SK-N-SH treated with all-trans-retinoic acid at 6 μM for 48 hours (cell line): Measurements from ENCODE around the gene EMD.

ENCODE experiments used
- ATAC-seq: fragments of 200-7000 bp; cut with Tn5 transposase; 3 replicates; pipeline ENCODE4 v1.9.1; 2020; ENCODE audit warnings: mild to moderate bottlenecking, moderate library complexity
- ARNTL ChIP-seq: fragments of 450-650 bp; formaldehyde crosslinking; IDR thresholded peaks from 2 replicates; pipeline ENCODE4 v1.5.0; 2020; ENCODE audit warnings: low read depth, mild to moderate bottlenecking, moderate library complexity, borderline replicate concordance
- CSRNP3 ChIP-seq: fragments of 250-450 bp; sonication (Bioruptor Pico); IDR thresholded peaks from 2 replicates; pipeline ENCODE4 v1.5.1; 2021; ENCODE audit warnings: mild to moderate bottlenecking, moderate library complexity
- GLIS3 ChIP-seq: fragments of 250-450 bp; sonication (Bioruptor Pico); IDR thresholded peaks from 2 replicates; pipeline ENCODE4 v1.5.0; 2020; ENCODE audit warnings: mild to moderate bottlenecking, moderate library complexity
- ISL1 ChIP-seq: fragments of 250-450 bp; sonication (Bioruptor Pico); IDR thresholded peaks from 2 replicates; pipeline ENCODE4 v2.1.2; 2022; ENCODE audit warnings: mild to moderate bottlenecking, moderate library complexity
- OSR1 ChIP-seq: fragments of 250-450 bp; sonication (Bioruptor Pico); IDR thresholded peaks from 2 replicates; pipeline ENCODE4 v1.8.0; 2022; ENCODE audit warnings: moderate library complexity, mild to moderate bottlenecking, inconsistent platforms
- PPARA ChIP-seq: fragments of 250-450 bp; sonication (Bioruptor Pico); IDR thresholded peaks from 2 replicates; pipeline ENCODE4 v1.5.0; 2020; ENCODE audit warnings: mild to moderate bottlenecking, borderline replicate concordance
- RARB ChIP-seq: fragments of 250-450 bp; sonication (Bioruptor Pico); IDR thresholded peaks from 2 replicates; pipeline ENCODE4 v1.8.0; 2021; ENCODE audit warnings: mild to moderate bottlenecking, moderate library complexity
- SNAI2 ChIP-seq: fragments of 250-450 bp; sonication (Bioruptor Pico); IDR thresholded peaks from 2 replicates; pipeline ENCODE4 v1.5.0; 2020; ENCODE audit warnings: mild to moderate bottlenecking, moderate library complexity
- TCF4 ChIP-seq: fragments of 250-450 bp; sonication (Bioruptor Pico); IDR thresholded peaks from 2 replicates; pipeline ENCODE4 v1.8.0; 2021; ENCODE audit warnings: mild to moderate bottlenecking, moderate library complexity, borderline replicate concordance
- TOX ChIP-seq: fragments of 250-450 bp; sonication (Bioruptor Pico); IDR thresholded peaks from 2 replicates; pipeline ENCODE4 v1.8.0; 2021; ENCODE audit warnings: mild to moderate bottlenecking, moderate library complexity, borderline replicate concordance
- TSHZ2 ChIP-seq: fragments of 250-450 bp; sonication (Bioruptor Pico); IDR thresholded peaks from 2 replicates; pipeline ENCODE4 v1.5.0; 2020; ENCODE audit warnings: mild to moderate bottlenecking, moderate library complexity
- ZC3H10 ChIP-seq: fragments of 250-450 bp; sonication (Bioruptor Pico); IDR thresholded peaks from 2 replicates; pipeline ENCODE4 v1.5.1; 2021; ENCODE audit warnings: mild to moderate bottlenecking, moderate library complexity
- ZFP3 ChIP-seq: fragments of 250-450 bp; sonication (Bioruptor Pico); IDR thresholded peaks from 2 replicates; pipeline ENCODE4 v1.5.0; 2020; ENCODE audit warnings: mild to moderate bottlenecking, moderate library complexity
- ZFP30 ChIP-seq: fragments of 450-650 bp; formaldehyde crosslinking; IDR thresholded peaks from 2 replicates; pipeline ENCODE4 v1.5.0; 2022; ENCODE audit warnings: mild to moderate bottlenecking, moderate library complexity
- ZNF565 ChIP-seq: fragments of 450-650 bp; formaldehyde crosslinking; conservative IDR thresholded peaks from 2 replicates; pipeline ENCODE4 v1.5.0; 2020; ENCODE audit warnings: low read depth, mild to moderate bottlenecking, moderate library complexity
- ZNF70 ChIP-seq: fragments of 450-650 bp; formaldehyde crosslinking; IDR thresholded peaks from 2 replicates; pipeline ENCODE4 v1.5.0; 2020; ENCODE audit warnings: mild to moderate bottlenecking, moderate library complexity
- ZNF8 ChIP-seq: fragments of 450-650 bp; formaldehyde crosslinking; IDR thresholded peaks from 2 replicates; pipeline ENCODE4 v1.5.0; 2020; ENCODE audit warnings: mild to moderate bottlenecking, moderate library complexity
- TF ChIP-seq, protein P1 (sequence below): fragments of 250-450 bp; sonication (Bioruptor Pico); IDR thresholded peaks from 2 replicates; pipeline ENCODE4 v1.8.0; 2020; ENCODE audit warnings: mild to moderate bottlenecking, moderate library complexity, borderline replicate concordance
- TF ChIP-seq, protein P2 (sequence below): fragments of 250-450 bp; sonication (Bioruptor Pico); IDR thresholded peaks from 2 replicates; pipeline ENCODE4 v1.5.1; 2020; ENCODE audit warnings: low read depth, mild to moderate bottlenecking, moderate library complexity

Gene EMD

GRCh38 chrX:154362085-154362742 is 16.9 kb upstream of the EMD start:
- ATAC-seq: no peak
- TF ChIP-seq TOX (CRISPR knock-in tag) (no peak), ZFP30 (no peak), ARNTL (CRISPR knock-in tag) (no peak)
- TF ChIP-seq, protein P1, sequence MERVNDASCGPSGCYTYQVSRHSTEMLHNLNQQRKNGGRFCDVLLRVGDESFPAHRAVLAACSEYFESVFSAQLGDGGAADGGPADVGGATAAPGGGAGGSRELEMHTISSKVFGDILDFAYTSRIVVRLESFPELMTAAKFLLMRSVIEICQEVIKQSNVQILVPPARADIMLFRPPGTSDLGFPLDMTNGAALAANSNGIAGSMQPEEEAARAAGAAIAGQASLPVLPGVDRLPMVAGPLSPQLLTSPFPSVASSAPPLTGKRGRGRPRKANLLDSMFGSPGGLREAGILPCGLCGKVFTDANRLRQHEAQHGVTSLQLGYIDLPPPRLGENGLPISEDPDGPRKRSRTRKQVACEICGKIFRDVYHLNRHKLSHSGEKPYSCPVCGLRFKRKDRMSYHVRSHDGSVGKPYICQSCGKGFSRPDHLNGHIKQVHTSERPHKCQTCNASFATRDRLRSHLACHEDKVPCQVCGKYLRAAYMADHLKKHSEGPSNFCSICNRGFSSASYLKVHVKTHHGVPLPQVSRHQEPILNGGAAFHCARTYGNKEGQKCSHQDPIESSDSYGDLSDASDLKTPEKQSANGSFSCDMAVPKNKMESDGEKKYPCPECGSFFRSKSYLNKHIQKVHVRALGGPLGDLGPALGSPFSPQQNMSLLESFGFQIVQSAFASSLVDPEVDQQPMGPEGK (CRISPR knock-in tag): no peak

- no peak for ATAC-seq
- TF ChIP-seq RARB (CRISPR knock-in tag) (no peak), ZNF565 (CRISPR knock-in tag) (no peak)
Observed at GRCh38 chrX:154363706-154364439, 15.2 kb upstream of the EMD start.

GRCh38 chrX:154365052-154365600 is 14.0 kb upstream of the EMD start:
- no peak for ATAC-seq
- TF ChIP-seq ZNF70 (no peak), OSR1 (no peak), TOX (CRISPR knock-in tag) (no peak), PPARA (CRISPR knock-in tag) (no peak), CSRNP3 (no peak), ZNF8 (no peak), GLIS3 (no peak), RARB (CRISPR knock-in tag) (no peak), ZFP30 (no peak), TCF4 (CRISPR knock-in tag) (no peak), ISL1 (CRISPR knock-in tag) (no peak), SNAI2 (CRISPR knock-in tag) (no peak)
- TF ChIP-seq, protein P1 (CRISPR knock-in tag): no peak

DNA sequence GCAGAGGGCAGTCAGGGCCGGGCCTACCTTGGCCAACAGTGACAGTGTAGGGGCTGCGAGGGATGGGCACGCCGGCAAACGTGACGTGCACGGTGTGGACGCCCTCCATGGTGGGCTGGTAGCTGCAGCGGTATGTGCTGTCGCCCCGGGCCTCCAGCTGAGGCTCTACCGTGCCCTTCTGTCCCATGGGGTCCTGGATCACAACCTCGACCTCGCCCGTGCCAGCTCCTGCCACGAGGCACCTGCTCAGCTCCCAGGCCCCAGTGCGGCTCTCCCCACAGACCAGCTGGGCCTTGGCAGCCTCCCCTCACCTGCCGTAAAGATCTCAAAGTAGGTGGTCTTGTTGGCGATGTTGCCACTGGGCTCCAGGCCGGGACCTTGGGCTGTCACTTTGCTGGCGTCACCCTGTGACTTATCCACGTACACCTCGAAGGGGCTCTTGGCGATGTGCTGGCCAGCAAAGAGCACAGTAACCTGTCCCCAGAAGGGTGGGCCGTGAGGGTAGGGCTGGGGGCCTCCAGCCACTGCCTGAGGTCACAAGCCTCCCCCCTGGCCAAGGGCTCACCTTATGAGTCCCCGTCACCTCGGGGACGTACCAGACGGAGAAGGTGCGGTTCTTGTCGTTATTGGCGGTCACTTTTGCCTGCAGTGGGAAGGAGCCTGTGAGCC is 13.0 kb upstream of the EMD start:
- no peak for ATAC-seq
- TF ChIP-seq GLIS3: no peak
- no peak for TF ChIP-seq PPARA (CRISPR knock-in tag)
- no peak for TF ChIP-seq ZNF8
- TF ChIP-seq SNAI2 (CRISPR knock-in tag): no peak
- no peak for TF ChIP-seq ZNF70
- no peak for TF ChIP-seq TOX (CRISPR knock-in tag)
- no peak for TF ChIP-seq ZNF565 (CRISPR knock-in tag)
- TF ChIP-seq CSRNP3: no peak
- no peak for TF ChIP-seq ARNTL (CRISPR knock-in tag)
- TF ChIP-seq ZFP3 (CRISPR knock-in tag): no peak
- no peak for TF ChIP-seq TSHZ2 (CRISPR knock-in tag)
- TF ChIP-seq, protein P1 (CRISPR knock-in tag): no peak
- no peak for TF ChIP-seq ZC3H10 (CRISPR knock-in tag)
- TF ChIP-seq RARB (CRISPR knock-in tag): no peak
- TF ChIP-seq ISL1 (CRISPR knock-in tag): no peak
- TF ChIP-seq, protein P2, sequence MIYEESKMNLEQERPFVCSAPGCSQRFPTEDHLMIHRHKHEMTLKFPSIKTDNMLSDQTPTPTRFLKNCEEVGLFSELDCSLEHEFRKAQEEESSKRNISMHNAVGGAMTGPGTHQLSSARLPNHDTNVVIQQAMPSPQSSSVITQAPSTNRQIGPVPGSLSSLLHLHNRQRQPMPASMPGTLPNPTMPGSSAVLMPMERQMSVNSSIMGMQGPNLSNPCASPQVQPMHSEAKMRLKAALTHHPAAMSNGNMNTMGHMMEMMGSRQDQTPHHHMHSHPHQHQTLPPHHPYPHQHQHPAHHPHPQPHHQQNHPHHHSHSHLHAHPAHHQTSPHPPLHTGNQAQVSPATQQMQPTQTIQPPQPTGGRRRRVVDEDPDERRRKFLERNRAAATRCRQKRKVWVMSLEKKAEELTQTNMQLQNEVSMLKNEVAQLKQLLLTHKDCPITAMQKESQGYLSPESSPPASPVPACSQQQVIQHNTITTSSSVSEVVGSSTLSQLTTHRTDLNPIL: no peak
